GM19395 (cell line): ENCODE results near the gene FOXR1.
A peak's percentile ranks its signal among the peaks of the same experiment; 100 is the strongest.
"Not testable (repeated sequence)": the region's sequence is repeated elsewhere in the genome, so short reads cannot be mapped to it uniquely, and the experiment has no call there.

Experiments
- ATAC-seq: cut with Tn5 transposase; IDR thresholded peaks from one replicate; pipeline ENCODE4 v1.9.1; 2021; ENCODE audit warnings: mild to moderate bottlenecking, moderate library complexity; ENCODE audit not compliant: unreplicated experiment

The FOXR1 gene

DNA sequence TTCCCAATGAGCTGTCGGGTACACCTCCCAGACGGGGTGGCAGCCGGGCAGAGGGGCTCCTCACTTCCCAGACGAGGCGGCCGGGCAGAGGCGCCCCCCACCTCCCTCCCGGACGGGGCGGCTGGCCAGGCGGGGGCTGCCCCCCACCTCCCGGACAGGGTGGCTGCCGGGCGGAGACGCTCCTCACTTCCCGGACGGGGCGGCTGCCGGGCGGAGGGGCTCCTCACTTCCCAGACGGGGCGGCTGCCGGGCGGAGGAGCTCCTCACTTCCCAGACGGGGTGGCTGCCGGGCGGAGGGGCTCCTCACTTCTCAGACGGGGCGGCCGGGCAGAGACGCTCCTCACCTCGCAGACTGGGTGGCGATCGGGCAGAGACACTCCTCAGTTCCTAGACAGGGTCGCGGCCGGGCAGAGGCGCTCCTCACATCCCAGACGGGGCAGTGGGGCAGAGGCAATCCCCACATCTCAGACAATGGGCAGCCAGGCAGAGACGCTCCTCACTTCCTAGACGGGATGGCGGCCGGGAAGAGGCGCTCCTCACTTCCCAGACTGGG, 20.0 kb downstream of the FOXR1 start:
- not testable (repeated sequence) for ATAC-seq

GRCh38 chr11:118996926-118997626, 25.5 kb downstream of the FOXR1 start:
- ATAC-seq, result peak; percentile 10

DNA sequence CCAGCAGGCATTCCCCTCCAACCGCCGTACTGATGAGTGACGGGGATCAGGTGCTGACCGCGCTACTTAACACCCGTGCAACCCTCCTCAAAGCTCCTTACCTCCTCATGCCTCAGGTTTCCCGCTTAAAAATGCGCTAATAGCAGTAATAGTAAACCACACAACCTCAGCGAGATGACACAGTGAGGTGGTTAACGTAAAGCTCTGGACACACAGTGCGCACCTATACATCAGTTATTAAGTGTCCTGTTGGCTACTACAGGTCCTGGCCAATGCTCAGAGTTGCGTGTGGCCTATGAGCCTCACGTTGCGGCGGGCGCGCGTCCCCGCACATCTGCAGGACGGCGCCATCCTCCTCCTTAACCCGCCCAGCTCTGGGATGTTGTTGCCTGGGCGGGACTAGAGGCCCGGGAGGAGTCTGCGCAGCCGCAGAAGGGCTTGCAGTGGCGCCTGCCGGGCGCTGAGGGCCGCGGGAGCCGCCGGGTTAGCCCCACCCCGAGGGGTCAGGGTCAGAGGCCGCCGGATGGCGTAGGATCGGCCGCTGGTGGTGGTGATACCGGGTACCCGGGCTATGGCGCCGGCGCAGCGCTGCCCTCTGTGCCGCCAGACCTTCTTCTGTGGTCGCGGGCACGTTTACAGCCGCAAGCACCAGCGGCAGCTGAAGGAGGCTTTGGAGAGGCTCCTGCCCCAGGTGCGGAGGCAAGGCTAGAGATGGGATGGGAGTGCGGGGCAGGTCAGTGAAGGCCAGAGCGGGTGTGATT, 26.2 kb downstream of the FOXR1 start, which contains the start of gene CENATAC:
TSS of gene CENATAC (plus strand) at position 512 of the 761 bp plus-strand sequence. CDS start at position 572, 60 bp downstream.
- peak; percentile 88 for ATAC-seq

- peak; percentile 36 for ATAC-seq
Observed at GRCh38 chr11:118998388-118998717, 26.8 kb downstream of the FOXR1 start.

DNA sequence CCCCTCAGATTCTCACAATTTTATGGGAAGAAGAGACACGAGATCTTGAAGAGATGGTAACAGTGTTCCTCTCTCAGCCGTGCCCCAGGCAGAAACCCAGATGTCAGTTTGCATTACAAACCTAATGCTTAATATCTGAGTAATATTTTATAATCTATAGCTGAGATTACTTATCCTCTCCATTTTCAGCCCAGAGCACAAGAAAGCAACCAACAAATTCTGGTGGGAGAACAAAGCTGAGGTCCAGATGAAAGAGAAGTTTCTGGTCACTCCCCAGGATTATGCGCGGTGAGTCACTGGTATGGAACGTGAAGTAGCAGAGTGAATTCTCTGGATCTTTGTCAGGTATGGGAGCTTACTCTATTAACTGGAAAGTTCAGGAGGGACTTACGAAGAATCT, 27.3 kb downstream of the FOXR1 start:
- ATAC-seq, result no peak

DNA sequence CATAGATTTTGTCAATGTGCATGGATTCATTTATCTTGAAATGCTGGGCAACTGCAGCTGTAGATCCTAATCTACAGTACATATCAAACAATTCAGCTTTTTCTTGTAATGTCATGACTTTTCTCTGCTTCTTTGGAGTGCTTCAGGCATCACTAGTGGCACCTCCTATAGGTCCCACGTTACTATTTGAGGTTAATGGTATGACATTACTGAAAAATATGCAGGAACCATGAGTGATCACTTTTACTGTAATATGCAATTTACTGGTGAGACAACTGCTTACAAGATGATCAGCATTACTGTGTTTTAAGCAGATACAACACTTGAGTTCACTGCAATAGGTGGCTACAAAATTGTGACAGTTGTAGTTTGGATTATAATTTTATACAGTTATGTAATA, 29.3 kb downstream of the FOXR1 start:
- no peak for ATAC-seq

DNA sequence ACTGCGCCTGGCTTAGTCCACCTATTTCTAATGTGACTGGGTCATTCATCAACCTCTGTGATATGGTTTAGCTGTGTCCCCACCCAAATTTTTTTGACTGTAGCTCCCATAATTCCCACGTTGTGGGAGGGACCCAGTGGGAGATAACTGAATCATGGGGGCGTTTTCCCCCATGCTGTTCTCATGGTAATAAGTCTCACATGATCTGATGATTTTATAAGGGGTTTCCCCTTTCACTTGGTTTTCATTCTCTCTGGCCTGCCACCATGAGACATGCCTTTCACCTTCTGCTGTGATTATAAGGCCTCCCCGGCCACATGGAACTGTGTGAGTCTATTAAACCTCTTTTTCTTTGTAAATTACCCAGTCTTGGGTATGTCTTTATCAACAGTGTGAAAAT, 35.1 kb downstream of the FOXR1 start:
- ATAC-seq, result no peak

GRCh38 chr11:119011476-119012053, 40.0 kb downstream of the FOXR1 start:
- ATAC-seq, result no peak

GRCh38 chr11:119012629-119013170, 41.1 kb downstream of the FOXR1 start:
- ATAC-seq, result no peak

- no peak for ATAC-seq
Observed at GRCh38 chr11:119014209-119014924, 42.8 kb downstream of the FOXR1 start.

- no peak for ATAC-seq
Observed at GRCh38 chr11:119015054-119015611, 43.6 kb downstream of the FOXR1 start.

- ATAC-seq, result no peak
Observed at GRCh38 chr11:119016216-119017009, 44.9 kb downstream of the FOXR1 start.

GRCh38 chr11:119017377-119017776, 45.8 kb downstream of the FOXR1 start:
- ATAC-seq, result not testable (repeated sequence)

DNA sequence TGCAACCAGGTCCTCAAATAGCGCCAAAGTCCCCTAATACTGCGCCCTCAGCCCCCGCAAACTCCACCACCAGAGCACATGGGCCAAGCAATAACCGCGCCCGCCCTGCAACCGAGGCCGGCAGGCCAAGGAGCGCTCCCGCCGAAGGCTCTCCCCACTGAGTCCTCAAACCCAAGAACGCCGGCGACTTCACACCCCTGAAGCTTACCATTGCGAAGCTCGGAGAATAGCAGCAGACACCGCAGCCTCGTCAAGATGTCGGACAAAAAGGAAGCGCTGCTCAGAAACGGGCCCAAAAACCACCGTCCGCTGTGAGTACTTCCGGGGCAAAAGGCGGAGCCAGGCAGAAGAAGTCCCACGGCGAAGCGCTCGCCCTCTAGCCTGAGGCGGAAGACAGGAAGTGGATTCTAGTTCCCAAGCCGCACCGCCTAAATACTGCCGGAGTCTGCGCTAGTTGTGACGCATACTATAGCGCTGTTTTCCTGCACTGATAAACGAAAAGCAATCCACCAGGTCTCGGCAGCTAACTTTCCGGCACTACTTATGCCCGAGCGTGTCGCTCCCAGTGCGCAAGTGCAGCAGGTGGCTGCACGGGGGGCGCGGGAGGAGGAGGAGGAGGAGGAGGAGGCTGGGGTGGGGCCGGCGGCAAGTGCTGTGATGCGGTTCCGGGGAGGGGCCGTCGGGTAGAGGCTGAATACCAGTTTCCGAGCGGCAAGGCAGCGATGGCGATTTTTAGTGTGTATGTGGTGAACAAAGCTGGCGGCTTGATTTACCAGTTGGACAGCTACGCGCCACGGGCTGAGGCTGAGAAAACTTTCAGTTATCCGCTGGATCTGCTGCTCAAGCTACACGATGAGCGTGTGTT, 46.7 kb downstream of the FOXR1 start, which contains the start of the genes RPS25 and TRAPPC4:
TSS of gene RPS25 (minus strand) at position 270 of the 865 bp plus-strand sequence. CDS start at position 211, 59 bp downstream.
TSS of gene TRAPPC4 (plus strand) at position 693 of the 865 bp plus-strand sequence. CDS start at position 723, 30 bp downstream.
- ATAC-seq, result peak; percentile 88

DNA sequence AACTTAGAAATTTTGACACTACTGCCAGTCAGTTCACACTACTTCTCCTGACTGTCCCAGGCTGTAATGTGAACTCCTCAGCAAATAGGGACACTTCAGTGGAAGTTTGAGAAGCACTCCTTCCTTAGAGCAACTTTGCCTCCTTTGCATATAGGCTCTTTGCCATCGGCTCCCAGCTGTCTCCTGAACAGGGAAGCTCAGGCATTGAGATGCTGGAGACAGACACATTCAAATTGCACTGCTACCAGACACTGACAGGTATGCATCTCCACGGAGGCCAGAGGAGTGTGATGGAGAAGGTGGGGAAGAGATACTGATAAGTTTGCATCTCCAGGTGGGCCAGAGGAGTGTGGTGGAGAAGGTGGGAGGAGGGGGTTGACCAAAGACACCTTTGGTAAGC, 48.4 kb downstream of the FOXR1 start:
- no peak for ATAC-seq

DNA sequence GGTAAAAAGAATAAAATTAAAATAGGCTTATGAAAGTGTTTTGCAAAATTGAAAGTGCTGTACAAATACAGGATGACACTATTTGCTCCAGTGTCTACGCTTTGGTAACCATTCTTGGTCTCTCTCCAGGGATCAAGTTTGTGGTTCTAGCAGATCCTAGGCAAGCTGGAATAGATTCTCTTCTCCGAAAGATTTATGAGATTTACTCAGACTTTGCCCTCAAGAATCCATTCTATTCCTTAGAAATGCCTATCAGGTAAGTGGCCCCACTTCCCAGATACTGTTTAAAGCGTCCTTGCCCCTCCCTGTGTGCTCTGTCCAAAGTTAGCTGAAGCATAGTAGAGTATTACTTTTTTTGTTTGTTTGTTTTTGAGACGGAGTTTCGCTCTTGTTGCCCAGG, 50.1 kb downstream of the FOXR1 start:
- no peak for ATAC-seq

GRCh38 chr11:119023741-119024140, 52.2 kb downstream of the FOXR1 start:
- no peak for ATAC-seq

GRCh38 chr11:119024430-119025098, 53.0 kb downstream of the FOXR1 start:
- no peak for ATAC-seq
